ENCODE data around the gene USP47. TPM values are rescaled to one million over a fixed set of nuclear protein-coding genes. Genes with fewer than 3 reads are reported as not detected.

Gene USP47
- total and polyA plus RNA-seq, 9 of the 15 experiments (the other 6 are each of a cell fraction or from before 2014, with no cell fraction given): 13.1 to 63.6 (median 34.7) TPM

DNA sequence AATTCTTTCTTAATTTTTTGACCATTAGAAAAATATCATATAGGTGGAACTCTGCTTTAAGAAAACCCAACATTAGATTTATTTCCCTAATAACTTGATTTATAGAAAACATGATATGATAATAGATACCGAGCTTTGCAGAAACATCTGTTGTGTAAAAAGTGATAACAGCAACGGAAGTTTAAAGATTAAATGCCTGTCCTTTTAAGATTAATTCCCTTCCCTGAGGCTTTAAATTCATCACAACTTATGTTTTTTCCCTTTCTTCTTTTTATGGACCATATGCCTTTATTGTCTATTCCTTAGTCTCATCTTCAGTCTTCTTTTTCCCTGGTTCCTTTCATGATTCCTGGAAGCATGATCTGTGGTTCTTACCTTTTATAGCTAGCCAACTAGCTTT lies 1.9 kb downstream of the USP47 start (continued):
- TF ChIP-seq, protein P1, sequence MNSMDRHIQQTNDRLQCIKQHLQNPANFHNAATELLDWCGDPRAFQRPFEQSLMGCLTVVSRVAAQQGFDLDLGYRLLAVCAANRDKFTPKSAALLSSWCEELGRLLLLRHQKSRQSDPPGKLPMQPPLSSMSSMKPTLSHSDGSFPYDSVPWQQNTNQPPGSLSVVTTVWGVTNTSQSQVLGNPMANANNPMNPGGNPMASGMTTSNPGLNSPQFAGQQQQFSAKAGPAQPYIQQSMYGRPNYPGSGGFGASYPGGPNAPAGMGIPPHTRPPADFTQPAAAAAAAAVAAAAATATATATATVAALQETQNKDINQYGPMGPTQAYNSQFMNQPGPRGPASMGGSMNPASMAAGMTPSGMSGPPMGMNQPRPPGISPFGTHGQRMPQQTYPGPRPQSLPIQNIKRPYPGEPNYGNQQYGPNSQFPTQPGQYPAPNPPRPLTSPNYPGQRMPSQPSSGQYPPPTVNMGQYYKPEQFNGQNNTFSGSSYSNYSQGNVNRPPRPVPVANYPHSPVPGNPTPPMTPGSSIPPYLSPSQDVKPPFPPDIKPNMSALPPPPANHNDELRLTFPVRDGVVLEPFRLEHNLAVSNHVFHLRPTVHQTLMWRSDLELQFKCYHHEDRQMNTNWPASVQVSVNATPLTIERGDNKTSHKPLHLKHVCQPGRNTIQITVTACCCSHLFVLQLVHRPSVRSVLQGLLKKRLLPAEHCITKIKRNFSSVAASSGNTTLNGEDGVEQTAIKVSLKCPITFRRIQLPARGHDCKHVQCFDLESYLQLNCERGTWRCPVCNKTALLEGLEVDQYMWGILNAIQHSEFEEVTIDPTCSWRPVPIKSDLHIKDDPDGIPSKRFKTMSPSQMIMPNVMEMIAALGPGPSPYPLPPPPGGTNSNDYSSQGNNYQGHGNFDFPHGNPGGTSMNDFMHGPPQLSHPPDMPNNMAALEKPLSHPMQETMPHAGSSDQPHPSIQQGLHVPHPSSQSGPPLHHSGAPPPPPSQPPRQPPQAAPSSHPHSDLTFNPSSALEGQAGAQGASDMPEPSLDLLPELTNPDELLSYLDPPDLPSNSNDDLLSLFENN (IDR thresholded peaks at IDR 0.05; ENCODE audit: low read depth in 2 of 2, low read length in 2 of 2): no peak
- TF ChIP-seq, protein P2, sequence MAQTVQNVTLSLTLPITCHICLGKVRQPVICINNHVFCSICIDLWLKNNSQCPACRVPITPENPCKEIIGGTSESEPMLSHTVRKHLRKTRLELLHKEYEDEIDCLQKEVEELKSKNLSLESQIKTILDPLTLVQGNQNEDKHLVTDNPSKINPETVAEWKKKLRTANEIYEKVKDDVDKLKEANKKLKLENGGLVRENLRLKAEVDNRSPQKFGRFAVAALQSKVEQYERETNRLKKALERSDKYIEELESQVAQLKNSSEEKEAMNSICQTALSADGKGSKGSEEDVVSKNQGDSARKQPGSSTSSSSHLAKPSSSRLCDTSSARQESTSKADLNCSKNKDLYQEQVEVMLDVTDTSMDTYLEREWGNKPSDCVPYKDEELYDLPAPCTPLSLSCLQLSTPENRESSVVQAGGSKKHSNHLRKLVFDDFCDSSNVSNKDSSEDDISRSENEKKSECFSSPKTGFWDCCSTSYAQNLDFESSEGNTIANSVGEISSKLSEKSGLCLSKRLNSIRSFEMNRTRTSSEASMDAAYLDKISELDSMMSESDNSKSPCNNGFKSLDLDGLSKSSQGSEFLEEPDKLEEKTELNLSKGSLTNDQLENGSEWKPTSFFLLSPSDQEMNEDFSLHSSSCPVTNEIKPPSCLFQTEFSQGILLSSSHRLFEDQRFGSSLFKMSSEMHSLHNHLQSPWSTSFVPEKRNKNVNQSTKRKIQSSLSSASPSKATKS (CRISPR knock-in tag; IDR thresholded peaks at IDR 0.05): no peak
- 0 out of 2 replicates have a peak, but pooled peaks have one; percentile 26 for TF ChIP-seq ZFP1 (CRISPR knock-in tag; IDR thresholded peaks at IDR 0.05)
- TF ChIP-seq ZNF764 (CRISPR knock-in tag; IDR thresholded peaks at IDR 0.05; ENCODE audit: low read depth): no peak
- TF ChIP-seq, protein P3, sequence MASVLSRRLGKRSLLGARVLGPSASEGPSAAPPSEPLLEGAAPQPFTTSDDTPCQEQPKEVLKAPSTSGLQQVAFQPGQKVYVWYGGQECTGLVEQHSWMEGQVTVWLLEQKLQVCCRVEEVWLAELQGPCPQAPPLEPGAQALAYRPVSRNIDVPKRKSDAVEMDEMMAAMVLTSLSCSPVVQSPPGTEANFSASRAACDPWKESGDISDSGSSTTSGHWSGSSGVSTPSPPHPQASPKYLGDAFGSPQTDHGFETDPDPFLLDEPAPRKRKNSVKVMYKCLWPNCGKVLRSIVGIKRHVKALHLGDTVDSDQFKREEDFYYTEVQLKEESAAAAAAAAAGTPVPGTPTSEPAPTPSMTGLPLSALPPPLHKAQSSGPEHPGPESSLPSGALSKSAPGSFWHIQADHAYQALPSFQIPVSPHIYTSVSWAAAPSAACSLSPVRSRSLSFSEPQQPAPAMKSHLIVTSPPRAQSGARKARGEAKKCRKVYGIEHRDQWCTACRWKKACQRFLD (CRISPR knock-in tag; IDR thresholded peaks at IDR 0.05): no peak
- no peak for TF ChIP-seq ZNF232 (CRISPR knock-in tag; IDR thresholded peaks at IDR 0.05)
- TF ChIP-seq, protein P4, sequence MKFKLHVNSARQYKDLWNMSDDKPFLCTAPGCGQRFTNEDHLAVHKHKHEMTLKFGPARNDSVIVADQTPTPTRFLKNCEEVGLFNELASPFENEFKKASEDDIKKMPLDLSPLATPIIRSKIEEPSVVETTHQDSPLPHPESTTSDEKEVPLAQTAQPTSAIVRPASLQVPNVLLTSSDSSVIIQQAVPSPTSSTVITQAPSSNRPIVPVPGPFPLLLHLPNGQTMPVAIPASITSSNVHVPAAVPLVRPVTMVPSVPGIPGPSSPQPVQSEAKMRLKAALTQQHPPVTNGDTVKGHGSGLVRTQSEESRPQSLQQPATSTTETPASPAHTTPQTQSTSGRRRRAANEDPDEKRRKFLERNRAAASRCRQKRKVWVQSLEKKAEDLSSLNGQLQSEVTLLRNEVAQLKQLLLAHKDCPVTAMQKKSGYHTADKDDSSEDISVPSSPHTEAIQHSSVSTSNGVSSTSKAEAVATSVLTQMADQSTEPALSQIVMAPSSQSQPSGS (CRISPR knock-in tag; IDR thresholded peaks at IDR 0.05): no peak
- no peak for TF ChIP-seq CBX1 (IDR thresholded peaks at IDR 0.05; ENCODE audit: low read depth)
- TF ChIP-seq SMC3 (conservative IDR thresholded peaks at IDR 0.05; ENCODE audit: insufficient read depth, low read depth, low read length): no peak
- TF ChIP-seq HDAC1 (IDR thresholded peaks at IDR 0.05): no peak
- no peak for TF ChIP-seq ZNF551 (CRISPR knock-in tag; IDR thresholded peaks at IDR 0.05)
- TF ChIP-seq LEF1 (IDR thresholded peaks at IDR 0.05): 0 out of 2 replicates have a peak, but pooled peaks have one; percentile 10
- TF ChIP-seq KAT2B (IDR thresholded peaks at IDR 0.05; ENCODE audit: low read depth, low read length): no peak
- TF ChIP-seq MECOM (CRISPR knock-in tag; IDR thresholded peaks at IDR 0.05): no peak; the same call in 1 of the 2 replicates
- TF ChIP-seq, protein P5, sequence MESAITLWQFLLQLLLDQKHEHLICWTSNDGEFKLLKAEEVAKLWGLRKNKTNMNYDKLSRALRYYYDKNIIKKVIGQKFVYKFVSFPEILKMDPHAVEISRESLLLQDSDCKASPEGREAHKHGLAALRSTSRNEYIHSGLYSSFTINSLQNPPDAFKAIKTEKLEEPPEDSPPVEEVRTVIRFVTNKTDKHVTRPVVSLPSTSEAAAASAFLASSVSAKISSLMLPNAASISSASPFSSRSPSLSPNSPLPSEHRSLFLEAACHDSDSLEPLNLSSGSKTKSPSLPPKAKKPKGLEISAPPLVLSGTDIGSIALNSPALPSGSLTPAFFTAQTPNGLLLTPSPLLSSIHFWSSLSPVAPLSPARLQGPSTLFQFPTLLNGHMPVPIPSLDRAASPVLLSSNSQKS (CRISPR knock-in tag; IDR thresholded peaks at IDR 0.05): no peak
- TF ChIP-seq EP300 (IDR thresholded peaks at IDR 0.05; ENCODE audit: low read length): peak; percentile 49
- TF ChIP-seq, protein P6, sequence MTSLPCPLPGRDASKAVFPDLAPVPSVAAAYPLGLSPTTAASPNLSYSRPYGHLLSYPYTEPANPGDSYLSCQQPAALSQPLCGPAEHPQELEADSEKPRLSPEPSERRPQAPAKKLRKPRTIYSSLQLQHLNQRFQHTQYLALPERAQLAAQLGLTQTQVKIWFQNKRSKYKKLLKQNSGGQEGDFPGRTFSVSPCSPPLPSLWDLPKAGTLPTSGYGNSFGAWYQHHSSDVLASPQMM (CRISPR knock-in tag; IDR thresholded peaks at IDR 0.05): no peak
